Naive B cell (primary cell): ENCODE data around the gene MRM1. TPM values are rescaled to one million over a fixed set of nuclear protein-coding genes. Genes with fewer than 3 reads are reported as not detected.

Experiments
- ATAC-seq, 2 donors: fragments of 150-1000 bp; cut with Tn5 transposase; 2 replicates each; pipeline ENCODE4 v1.10.0; 2021; ENCODE audit warnings: low read depth in 2 of 2, mild to moderate bottlenecking in 2 of 2, moderate library complexity in 2 of 2
- DNase-seq: peaks from one replicate; pipeline ENCODE4 v3.0.0; 2022
- H3K27ac Mint-ChIP-seq, 6 donors: one replicate each; pipeline ENCODE4 v1.8.0; 2020 to 2022; ENCODE audit warnings: mild to moderate bottlenecking in 6 of 6, mixed read lengths in 6 of 6, moderate library complexity in 5 of 6, inconsistent platforms in 2 of 6
- H3K27me3 Mint-ChIP-seq, 3 donors: one replicate each; pipeline ENCODE4 v1.8.0; 2021 to 2022; ENCODE audit warnings: mixed read lengths in 3 of 3, mild to moderate bottlenecking in 1 of 3
- H3K36me3 Mint-ChIP-seq, 2 donors: one replicate each; pipeline ENCODE4 v1.8.0; 2020 to 2022; ENCODE audit warnings: mixed read lengths in 2 of 2, inconsistent platforms in 1 of 2, mild to moderate bottlenecking in 1 of 2
- H3K4me1 Mint-ChIP-seq, 3 donors: one replicate each; pipeline ENCODE4 v1.8.0; 2020 to 2022; ENCODE audit warnings: mixed read lengths in 3 of 3, inconsistent platforms in 1 of 3, mild to moderate bottlenecking in 1 of 3, moderate library complexity in 1 of 3
- H3K4me3 Mint-ChIP-seq, 8 donors: one replicate each; pipeline ENCODE4 v1.8.0; 2020 to 2022; ENCODE audit warnings: mild to moderate bottlenecking in 8 of 8, mixed read lengths in 8 of 8, moderate library complexity in 8 of 8, inconsistent platforms in 2 of 8
- H3K9me3 Mint-ChIP-seq, 7 donors: one replicate each; pipeline ENCODE4 v1.8.0; 2020 to 2022; ENCODE audit warnings: mixed read lengths in 7 of 7, mild to moderate bottlenecking in 5 of 7, inconsistent platforms in 2 of 7, moderate library complexity in 1 of 7
- polyA plus RNA-seq, 6 donors: library from polyadenylated mRNA; unstranded; fragments of 300-500 nt; fragmentation: Illumina TruSeq; gene quantifications; one replicate each; pipeline ENCODE4 v1.2.3, GENCODE V29; 2021; ENCODE audit warnings: low read depth in 6 of 6

The MRM1 gene, protein sequence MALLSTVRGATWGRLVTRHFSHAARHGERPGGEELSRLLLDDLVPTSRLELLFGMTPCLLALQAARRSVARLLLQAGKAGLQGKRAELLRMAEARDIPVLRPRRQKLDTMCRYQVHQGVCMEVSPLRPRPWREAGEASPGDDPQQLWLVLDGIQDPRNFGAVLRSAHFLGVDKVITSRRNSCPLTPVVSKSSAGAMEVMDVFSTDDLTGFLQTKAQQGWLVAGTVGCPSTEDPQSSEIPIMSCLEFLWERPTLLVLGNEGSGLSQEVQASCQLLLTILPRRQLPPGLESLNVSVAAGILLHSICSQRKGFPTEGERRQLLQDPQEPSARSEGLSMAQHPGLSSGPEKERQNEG
- polyA plus RNA-seq, result 1 to 10 TPM; 3.0 to 9.1 (median 6.0) TPM

DNA sequence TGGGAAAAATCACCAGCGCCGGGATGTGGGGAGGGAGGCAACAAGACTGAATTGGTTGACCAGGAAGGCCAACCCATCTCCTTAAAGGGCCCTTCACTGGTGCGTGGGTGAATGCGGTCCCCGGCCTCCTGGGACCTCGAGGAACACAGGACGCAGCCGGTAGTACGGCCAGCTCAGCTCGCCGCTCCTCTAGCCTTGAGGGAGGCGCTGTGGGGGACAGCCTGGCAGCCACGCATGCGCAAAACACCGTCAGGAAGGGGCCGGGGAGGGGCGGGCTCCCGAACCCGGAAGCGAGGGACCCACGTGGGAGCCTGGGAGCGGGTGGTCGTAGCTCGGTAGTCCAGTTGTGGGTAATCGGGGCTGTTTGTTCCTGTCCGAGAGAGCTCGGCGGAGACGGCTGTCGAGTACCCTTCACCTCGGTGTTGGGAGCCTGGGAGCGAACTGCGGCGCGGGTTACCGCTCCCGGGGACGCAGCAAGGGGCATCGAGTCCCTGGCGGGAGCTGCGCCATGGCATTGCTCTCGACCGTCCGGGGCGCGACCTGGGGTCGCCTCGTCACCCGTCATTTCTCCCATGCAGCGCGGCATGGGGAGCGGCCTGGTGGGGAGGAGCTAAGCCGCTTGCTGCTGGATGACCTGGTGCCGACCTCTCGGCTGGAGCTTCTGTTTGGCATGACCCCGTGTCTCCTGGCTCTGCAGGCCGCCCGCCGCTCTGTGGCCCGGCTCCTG is at the start of gene MRM1:
MRM1 (plus strand) TSS at position 281 of the 727 bp plus-strand sequence; CDS start at position 509, 228 bp downstream.
- peak within 1 kb of the TSS; percentile 27 to 97 (median 92) for H3K27ac Mint-ChIP-seq

GRCh38 chr17:36553459-36553858 is 47.9 kb upstream of the MRM1 start:
- no peaks in the 10 kb centered on the region for H3K27me3 Mint-ChIP-seq
- H3K36me3 Mint-ChIP-seq, result peaks cover 11 to 14% of the 10 kb centered on the region in 2 donors
- peak overlapping the region in 3 of 6 donors; percentile 8 to 81 (median 35) for H3K27ac Mint-ChIP-seq
- H3K4me1 Mint-ChIP-seq, result peaks cover 36 to 74% (median 50%) of the 10 kb centered on the region in 3 donors
- ATAC-seq (no peak), DNase-seq (no peak)
- no peak overlapping the region for H3K4me3 Mint-ChIP-seq
- H3K9me3 Mint-ChIP-seq, result no peaks in the 10 kb centered on the region

More for the DNA sequence above, at the start of gene MRM1:
- H3K4me3 Mint-ChIP-seq, result peak within 1 kb of the TSS; percentile 89 to 97 (median 94)
- H3K4me1 Mint-ChIP-seq, result peaks cover 36 to 43% (median 42%) of the 10 kb centered on the region in 3 donors
- no peaks in the 10 kb centered on the region for H3K9me3 Mint-ChIP-seq
- H3K27me3 Mint-ChIP-seq, result no peaks in the 10 kb centered on the region
- ATAC-seq (peak; percentile 83 to 87), DNase-seq (peak; percentile 85)
- peaks cover 0 to 5% of the 10 kb centered on the region in 2 donors for H3K36me3 Mint-ChIP-seq

GRCh38 chr17:36566081-36566480 is 35.3 kb upstream of the MRM1 start:
- ATAC-seq, result no peak
- H3K9me3 Mint-ChIP-seq, result no peaks in the 10 kb centered on the region
- H3K36me3 Mint-ChIP-seq, result peaks cover 11 to 15% of the 10 kb centered on the region in 2 donors
- peaks cover 8 to 21% (median 16%) of the 10 kb centered on the region in 3 donors for H3K4me1 Mint-ChIP-seq
- no peak for DNase-seq
- H3K27me3 Mint-ChIP-seq, result no peaks in the 10 kb centered on the region
- H3K27ac Mint-ChIP-seq, result peak overlapping the region in 1 of 6 donors; percentile 71
- no peak overlapping the region for H3K4me3 Mint-ChIP-seq

- no peak overlapping the region for H3K27ac Mint-ChIP-seq
- DNase-seq, result no peak
- no peaks in the 10 kb centered on the region for H3K9me3 Mint-ChIP-seq
- H3K4me1 Mint-ChIP-seq, result peaks cover 3 to 16% (median 15%) of the 10 kb centered on the region in 3 donors
- no peak for ATAC-seq
- no peaks in the 10 kb centered on the region for H3K27me3 Mint-ChIP-seq
- H3K36me3 Mint-ChIP-seq, result peaks cover 0 to 13% of the 10 kb centered on the region in 2 donors
- H3K4me3 Mint-ChIP-seq, result no peak overlapping the region
Observed at GRCh38 chr17:36575028-36575427, 26.4 kb upstream of the MRM1 start.

DNA sequence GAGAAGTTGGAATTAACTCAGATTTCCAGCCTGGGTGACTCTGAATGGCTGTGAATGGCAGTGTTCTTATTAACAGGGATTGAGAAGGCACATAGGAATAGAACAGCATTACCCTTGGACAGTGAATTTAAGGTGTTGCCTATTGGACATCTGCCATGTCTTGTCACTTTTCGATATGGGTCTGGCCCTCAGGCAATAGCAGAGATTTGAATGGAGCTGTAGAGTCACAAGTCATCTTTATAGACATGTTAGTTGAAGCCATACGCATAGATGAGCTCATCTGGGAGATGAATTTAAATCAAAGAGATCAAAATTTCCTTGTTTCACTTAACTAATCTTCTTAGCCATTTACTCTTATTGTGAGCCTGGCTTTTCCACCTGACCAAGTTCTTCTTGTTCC is 24.6 kb upstream of the MRM1 start:
- Mint-ChIP-seq H3K27me3 (no peaks in the 10 kb centered on the region), H3K36me3 (peaks cover 8 to 18% of the 10 kb centered on the region in 2 donors), H3K4me3 (no peak overlapping the region), H3K4me1 (peaks cover 3 to 19% (median 16%) of the 10 kb centered on the region in 3 donors), H3K27ac (peak overlapping the region in 1 of 6 donors; percentile 5), H3K9me3 (no peaks in the 10 kb centered on the region)
- DNase-seq (no peak), ATAC-seq (no peak)

DNA sequence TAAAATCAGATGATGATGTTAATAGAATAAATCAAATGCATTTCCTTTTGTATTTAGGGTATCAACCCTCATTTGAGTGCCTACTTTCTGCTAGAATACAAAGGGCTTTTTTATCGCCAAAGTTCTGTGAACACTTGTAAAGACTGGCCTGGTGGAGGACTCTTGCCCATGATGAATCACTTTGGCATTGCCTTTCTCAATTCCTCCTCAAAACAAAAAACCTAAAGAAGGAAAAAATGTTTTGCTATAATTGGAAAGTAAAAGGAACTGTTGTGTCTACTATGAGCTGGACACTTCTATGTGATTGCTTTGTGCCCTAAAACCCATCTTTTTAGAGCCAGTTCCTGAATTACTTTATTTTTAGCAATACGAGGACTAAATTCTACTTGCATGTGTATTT is 22.7 kb upstream of the MRM1 start:
- H3K27me3 Mint-ChIP-seq, result no peaks in the 10 kb centered on the region

GRCh38 chr17:36583787-36584186 is 17.6 kb upstream of the MRM1 start:
- no peak overlapping the region for H3K4me3 Mint-ChIP-seq
- H3K27me3 Mint-ChIP-seq, result no peaks in the 10 kb centered on the region
- ATAC-seq (no peak), DNase-seq (no peak)
- peaks cover 8 to 21% of the 10 kb centered on the region in 2 donors for H3K36me3 Mint-ChIP-seq
- H3K9me3 Mint-ChIP-seq, result no peaks in the 10 kb centered on the region
- no peak overlapping the region for H3K27ac Mint-ChIP-seq
- peaks cover 0 to 4% (median 0%) of the 10 kb centered on the region in 3 donors for H3K4me1 Mint-ChIP-seq

More for the DNA sequence above, 22.7 kb upstream of the MRM1 start:
- no peak for DNase-seq
- Mint-ChIP-seq H3K4me1 (peaks cover 0 to 11% (median 6%) of the 10 kb centered on the region in 3 donors), H3K4me3 (no peak overlapping the region), H3K36me3 (peaks cover 8 to 11% of the 10 kb centered on the region in 2 donors), H3K27ac (no peak overlapping the region), H3K9me3 (no peaks in the 10 kb centered on the region)
- ATAC-seq, result no peak

- ATAC-seq (no peak), DNase-seq (no peak)
- Mint-ChIP-seq H3K4me1 (peaks cover 3 to 5% (median 4%) of the 10 kb centered on the region in 3 donors), H3K36me3 (peaks cover 5 to 13% of the 10 kb centered on the region in 2 donors), H3K27ac (peak overlapping the region in 1 of 6 donors; percentile 33), H3K4me3 (peak overlapping the region in 1 of 8 donors; percentile 35), H3K9me3 (no peaks in the 10 kb centered on the region), H3K27me3 (no peaks in the 10 kb centered on the region)
Observed at GRCh38 chr17:36586138-36586537, 15.2 kb upstream of the MRM1 start.

DNA sequence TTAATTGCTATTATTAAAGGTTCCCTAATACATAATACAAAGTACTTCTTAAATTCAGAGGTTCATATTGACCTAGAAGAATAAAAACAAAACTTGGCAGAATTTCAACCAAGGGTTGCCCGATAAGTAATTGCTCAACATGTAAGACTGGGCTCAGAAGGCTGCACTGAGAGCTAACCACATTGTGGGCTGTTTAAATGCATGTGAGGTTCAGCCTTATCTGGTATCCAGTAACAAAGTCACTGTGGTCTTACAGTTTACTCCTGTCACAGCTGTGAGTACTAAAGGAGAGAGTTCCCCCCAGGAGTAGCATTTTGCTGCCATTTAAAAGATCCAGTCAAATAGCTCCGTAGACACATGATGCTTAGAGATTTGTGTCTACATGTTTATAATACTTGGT is 11.3 kb upstream of the MRM1 start:
- Mint-ChIP-seq H3K27me3 (no peaks in the 10 kb centered on the region), H3K4me1 (peaks cover 16 to 22% (median 17%) of the 10 kb centered on the region in 3 donors), H3K4me3 (peak overlapping the region in 2 of 8 donors; percentile 83 to 87), H3K27ac (no peak overlapping the region), H3K9me3 (no peaks in the 10 kb centered on the region), H3K36me3 (peaks cover 0 to 10% of the 10 kb centered on the region in 2 donors)
- ATAC-seq (no peak), DNase-seq (no peak)

DNA sequence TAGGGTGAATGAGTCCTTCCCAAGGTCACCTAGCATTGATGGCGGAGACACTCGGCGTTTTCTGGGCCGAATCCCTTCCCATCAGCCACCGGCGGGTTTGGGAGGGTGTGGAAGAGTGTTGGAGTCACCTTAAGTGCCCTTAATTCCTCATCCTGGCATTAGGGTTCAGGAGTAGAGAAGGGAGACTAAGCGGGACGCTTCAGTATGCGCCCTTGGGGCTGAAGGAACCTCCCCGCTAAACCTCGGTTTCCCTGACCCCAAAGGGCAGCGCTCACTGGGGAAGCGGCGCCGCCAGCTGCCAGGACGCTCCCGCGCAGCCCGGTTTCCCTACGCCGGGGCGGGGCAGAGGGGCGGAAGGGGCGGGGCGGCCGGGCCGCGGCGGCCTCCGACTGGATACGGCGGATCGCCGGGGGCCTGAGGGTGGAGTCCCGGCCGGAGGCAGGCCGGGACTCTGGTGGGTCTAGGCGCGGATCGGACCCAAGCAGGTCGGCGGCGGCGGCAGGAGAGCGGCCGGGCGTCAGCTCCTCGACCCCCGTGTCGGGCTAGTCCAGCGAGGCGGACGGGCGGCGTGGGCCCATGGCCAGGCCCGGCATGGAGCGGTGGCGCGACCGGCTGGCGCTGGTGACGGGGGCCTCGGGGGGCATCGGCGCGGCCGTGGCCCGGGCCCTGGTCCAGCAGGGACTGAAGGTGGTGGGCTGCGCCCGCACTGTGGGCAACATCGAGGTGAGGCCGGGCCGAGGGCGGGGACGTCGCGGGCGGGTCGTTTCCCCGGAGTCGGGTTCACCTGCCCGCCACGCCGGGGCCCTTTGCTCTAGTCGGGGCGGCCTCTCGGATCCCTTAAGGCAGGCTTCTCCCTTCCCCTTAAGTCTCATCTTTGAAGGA is 9.7 kb upstream of the MRM1 start, which contains the start of gene DHRS11:
DHRS11 (plus strand) TSS at position 446 of the 882 bp plus-strand sequence; CDS start at position 577, 131 bp downstream.
- Mint-ChIP-seq H3K27ac (peak within 1 kb of the TSS; percentile 3 to 93 (median 87)), H3K9me3 (no peaks in the 10 kb centered on the region), H3K36me3 (peaks cover 0 to 3% of the 10 kb centered on the region in 2 donors), H3K4me1 (peaks cover 17 to 22% (median 22%) of the 10 kb centered on the region in 3 donors), H3K27me3 (no peaks in the 10 kb centered on the region), H3K4me3 (peak within 1 kb of the TSS; percentile 63 to 93 (median 86))
- DNase-seq, result peak; percentile 62
- peak; percentile 91 to 92 for ATAC-seq

GRCh38 chr17:36592316-36592715 is 9.1 kb upstream of the MRM1 start:
- Mint-ChIP-seq H3K4me3 (peak overlapping the region; percentile 62 to 91 (median 82)), H3K36me3 (peaks cover 0 to 3% of the 10 kb centered on the region in 2 donors), H3K9me3 (no peaks in the 10 kb centered on the region), H3K27ac (peak overlapping the region in 2 of 6 donors; percentile 15 to 86), H3K4me1 (peaks cover 17 to 22% (median 22%) of the 10 kb centered on the region in 3 donors), H3K27me3 (no peaks in the 10 kb centered on the region)
- DNase-seq (no peak), ATAC-seq (peak in 1 of 2 donors; percentile 7)

DNA sequence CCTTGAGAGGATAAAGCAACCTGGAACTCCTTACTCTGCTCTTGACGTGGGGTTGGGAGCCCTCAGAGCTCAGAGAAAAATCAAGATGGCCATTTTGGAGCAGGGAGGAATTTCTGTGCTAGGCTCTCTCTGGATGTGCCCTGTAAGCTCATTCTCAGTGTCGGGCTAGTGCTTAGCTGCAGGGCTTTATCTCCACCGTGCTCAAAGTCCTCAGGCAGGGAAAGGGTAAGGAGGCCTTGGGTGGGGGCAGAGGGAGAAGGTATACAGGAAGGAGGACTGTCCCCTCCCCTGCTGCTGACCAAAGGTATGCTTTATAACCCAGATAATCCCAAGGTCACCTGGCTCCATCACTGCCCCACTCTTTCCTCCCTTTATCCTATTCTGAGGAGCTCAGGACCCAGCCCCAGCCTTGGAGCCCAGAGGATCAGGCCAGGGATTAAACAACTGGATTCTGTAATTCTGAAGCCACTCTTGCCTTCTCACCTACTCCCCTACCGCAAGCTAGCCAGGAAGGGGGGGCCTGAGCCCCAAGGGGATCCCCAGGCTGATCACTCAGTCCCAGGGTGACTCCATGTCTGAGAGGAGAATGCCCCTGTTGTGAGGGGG is 8.6 kb upstream of the MRM1 start:
- no peaks in the 10 kb centered on the region for H3K27me3 Mint-ChIP-seq
- H3K4me3 Mint-ChIP-seq, result peak overlapping the region; percentile 62 to 91 (median 82)
- peak overlapping the region in 2 of 6 donors; percentile 60 to 86 for H3K27ac Mint-ChIP-seq
- H3K9me3 Mint-ChIP-seq, result no peaks in the 10 kb centered on the region
- no peak for ATAC-seq
- H3K4me1 Mint-ChIP-seq, result peaks cover 17 to 22% (median 22%) of the 10 kb centered on the region in 3 donors
- H3K36me3 Mint-ChIP-seq, result peaks cover 0 to 2% of the 10 kb centered on the region in 2 donors
- DNase-seq, result no peak
